ENCODE data around the gene MPDZ.

Gene MPDZ

DNA sequence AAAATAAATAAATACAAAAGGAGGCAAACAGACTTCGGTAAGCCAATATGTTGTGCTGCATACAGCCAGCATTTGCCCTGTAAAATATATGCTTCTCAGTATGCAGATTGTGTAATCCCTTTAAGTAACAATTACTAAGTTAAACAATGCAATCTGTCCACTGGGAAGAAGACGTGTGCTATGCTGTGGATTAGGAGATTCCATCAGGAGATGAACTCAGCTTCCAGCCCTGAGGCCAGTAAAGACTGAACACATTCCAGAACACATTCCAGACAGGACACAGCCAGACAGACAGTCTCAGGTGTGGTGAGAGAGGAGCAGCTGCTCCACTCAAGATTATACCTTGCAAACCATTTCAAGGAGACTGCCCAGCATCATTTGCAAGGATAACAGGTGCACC lies 97.8 kb downstream of the MPDZ start:
- DNase-seq: no peak

GRCh38 chr9:13179257-13179656 lies 100.2 kb downstream of the MPDZ start:
- DNase-seq: no peak

DNA sequence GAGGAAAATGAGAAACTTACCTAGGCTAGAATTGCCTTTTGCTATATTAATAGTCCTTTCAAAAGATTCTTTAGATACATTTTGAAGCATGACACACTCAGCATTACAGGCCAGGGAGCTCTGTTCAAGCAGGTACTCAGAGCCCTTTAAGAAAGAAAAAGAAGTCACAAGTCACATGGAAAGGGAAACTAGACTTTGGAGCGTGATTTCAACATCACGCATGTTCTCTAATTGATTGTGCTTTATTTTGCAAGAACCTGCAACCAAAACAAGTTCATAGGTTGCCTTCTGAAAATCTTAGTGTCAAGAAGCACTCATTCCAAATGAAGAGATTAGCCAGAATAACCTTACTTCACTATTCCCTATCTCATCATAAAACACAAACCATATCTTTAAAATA lies 103.8 kb downstream of the MPDZ start:
- DNase-seq: no peak

- no peak for DNase-seq
These were observed 104.4 kb downstream of the MPDZ start for GRCh38 chr9:13174906-13175639.

DNA sequence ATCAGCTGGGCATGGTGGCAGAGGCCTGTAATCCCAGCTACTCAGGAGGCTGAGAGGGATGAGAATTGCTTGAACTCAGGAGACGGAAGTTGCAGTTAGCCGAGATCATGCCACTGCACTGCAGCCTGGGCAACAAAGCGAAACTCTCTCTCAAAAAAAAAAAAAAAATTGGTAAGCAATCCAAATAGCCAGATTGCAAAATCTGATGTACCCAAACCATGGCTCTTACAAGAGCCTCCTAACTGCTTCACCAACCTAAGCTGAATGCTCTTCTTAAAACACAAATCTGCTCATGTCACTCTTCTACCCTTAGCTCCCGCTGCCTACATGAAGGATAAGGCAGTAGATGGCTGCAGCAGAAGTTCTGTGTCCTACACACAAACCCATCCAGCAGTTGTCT lies 105.9 kb downstream of the MPDZ start:
- no peak for DNase-seq

GRCh38 chr9:13171261-13171660 lies 108.2 kb downstream of the MPDZ start:
- no peak for DNase-seq

DNA sequence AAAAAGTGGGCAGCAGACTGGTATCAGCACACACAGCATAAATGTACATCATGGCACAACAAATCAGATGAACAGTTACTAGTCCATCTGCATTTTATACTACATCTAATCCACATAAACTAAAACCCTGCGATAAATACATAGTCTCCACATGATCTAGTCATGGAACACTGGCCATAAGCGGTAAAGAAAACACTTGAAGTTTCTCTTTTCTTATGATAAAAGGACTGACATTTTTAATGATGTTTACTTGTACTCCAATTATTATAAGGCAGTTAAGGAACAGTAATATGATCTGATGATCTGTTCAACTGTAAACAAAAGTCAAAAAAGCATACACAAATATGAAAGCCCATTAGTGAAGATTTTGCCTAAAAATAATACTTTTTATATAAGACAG lies 112.5 kb downstream of the MPDZ start:
- no peak for DNase-seq

GRCh38 chr9:13165956-13166355 lies 113.5 kb downstream of the MPDZ start:
- no peak for DNase-seq

DNA sequence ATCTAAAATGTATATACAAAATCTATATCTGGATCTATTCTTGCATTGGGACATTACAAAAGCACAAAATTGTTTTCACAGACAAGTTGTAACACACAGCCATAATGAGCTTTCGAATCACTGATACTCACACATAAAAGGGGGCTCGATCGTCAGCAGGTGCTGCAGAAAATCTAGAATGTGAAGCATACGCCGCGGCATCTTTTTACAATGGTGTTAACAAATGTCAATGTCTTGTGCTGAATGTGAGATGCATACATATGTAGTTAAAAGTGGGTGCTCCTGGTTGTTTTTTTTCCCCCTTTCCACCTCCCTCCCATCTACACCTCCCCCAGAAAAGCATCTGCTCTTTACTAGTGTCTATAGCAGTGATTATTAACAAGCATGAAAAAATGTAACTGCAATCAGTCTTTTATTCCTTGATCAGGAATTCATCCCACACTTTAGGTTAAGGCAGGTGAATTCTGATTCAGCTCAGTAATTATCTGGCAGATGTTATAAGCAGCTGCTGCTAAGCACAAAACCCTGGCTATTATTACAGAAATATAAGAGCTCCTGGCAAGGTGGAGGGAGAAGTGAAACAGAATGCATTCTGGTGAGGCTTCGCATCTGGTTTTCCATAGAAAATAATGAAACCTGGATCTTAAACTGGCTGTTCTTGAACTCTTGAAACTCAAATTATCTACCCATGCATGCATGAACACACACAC lies 114.1 kb downstream of the MPDZ start:
- no peak for DNase-seq

GRCh38 chr9:13163946-13164345 lies 115.5 kb downstream of the MPDZ start:
- no peak for DNase-seq

DNA sequence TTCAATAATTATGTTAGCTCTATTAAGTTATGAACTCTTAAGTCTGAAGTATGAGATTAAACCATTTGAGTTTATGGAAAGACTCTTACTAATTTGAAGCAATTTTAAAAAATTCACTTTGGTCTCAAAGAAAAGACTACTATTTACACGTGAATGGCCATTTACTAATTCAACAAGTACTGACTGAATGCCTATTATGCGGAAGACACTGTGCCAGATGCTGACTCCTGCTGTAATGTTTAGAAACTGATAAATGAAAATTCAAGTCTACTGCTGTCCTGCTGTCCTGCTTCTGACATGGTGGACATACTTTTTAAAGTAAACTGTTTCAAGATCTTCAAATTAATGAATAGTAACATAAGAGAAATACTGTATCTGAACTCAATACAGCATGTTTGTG lies 116.2 kb downstream of the MPDZ start:
- DNase-seq: no peak

GRCh38 chr9:13160051-13160450 lies 119.4 kb downstream of the MPDZ start:
- no peak for DNase-seq

GRCh38 chr9:13158986-13159385 lies 120.5 kb downstream of the MPDZ start:
- DNase-seq: no peak

DNA sequence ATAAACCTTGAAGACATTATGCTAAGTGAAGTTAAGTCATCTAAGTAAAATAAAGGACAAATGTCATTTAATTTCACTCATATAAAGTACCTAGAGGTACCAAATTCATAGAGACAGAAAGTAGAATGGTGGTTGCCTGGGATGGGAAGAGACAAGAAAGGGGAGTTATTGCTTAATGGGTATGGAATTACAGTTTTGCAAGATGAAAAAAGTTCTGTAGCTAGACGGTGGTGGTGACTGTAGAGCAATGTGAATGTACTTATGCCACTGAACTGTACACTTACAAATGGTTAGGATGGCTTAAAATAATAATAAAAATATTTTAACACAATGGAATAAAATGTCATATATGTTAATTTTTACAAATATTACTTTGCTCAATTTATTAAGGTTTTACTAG lies 128.0 kb downstream of the MPDZ start:
- DNase-seq: no peak

- DNase-seq: no peak
These were observed 130.0 kb downstream of the MPDZ start for GRCh38 chr9:13149454-13149853.

DNA sequence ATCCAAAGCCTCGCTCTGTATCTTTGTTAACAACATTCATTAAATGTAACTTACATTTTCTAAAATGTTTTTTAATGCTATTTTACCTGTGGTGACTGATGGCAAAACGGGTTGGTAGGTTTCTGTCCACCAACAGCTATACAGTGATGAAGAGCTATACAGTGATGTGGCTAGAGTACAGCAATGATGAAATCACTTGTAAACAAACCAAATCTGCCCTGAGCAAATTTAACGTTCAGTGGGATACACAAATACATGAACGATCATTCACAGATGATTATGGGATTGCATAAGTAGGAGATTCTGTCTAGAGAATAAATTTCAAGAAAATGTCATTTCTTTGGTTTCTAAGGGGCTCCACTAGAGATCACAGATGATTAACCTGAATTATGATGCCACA lies 132.7 kb downstream of the MPDZ start:
- DNase-seq: no peak

- DNase-seq: no peak
These were observed 134.2 kb downstream of the MPDZ start for GRCh38 chr9:13145340-13145739.

- DNase-seq: no peak
These were observed 135.2 kb downstream of the MPDZ start for GRCh38 chr9:13144166-13144775.

DNA sequence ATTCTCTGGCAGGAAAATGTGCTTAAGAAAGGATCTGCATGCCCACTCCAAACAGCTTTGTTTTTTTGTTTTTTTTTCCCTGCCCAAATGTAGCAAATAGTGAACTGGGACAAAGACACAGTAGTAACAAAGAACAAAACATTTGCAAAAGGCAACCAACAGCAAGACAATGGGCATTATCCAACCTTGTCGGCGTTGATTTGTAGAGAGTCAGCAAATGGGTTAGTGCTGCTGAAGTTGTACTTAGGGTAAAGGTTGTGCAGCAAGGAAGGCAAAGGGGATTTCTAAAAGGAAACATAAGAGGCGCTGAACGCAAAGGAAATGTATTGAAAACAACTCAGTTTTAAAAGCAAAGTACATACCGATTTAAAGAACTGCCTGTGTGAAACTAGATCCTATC lies 136.2 kb downstream of the MPDZ start:
- no peak for DNase-seq

DNA sequence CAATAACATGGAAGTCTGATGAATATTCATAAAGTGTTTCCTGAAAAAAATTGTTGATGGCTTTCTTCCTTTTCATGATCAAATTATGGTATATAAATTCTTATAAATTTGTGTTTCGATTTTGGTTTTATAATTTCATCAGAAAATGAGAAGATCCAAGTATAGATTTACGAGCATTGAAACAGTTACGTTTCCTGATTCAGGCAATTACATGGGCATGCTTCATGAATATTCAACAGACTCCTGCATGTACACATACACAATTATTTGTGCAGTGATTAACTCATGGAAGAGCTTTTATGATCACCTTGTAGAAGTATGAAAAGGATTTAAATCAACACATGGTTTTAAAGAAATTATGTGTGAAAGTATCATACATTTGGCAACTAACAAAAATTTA lies 136.7 kb downstream of the MPDZ start:
- DNase-seq: no peak

GRCh38 chr9:13141629-13142028 lies 137.9 kb downstream of the MPDZ start:
- DNase-seq: no peak

DNA sequence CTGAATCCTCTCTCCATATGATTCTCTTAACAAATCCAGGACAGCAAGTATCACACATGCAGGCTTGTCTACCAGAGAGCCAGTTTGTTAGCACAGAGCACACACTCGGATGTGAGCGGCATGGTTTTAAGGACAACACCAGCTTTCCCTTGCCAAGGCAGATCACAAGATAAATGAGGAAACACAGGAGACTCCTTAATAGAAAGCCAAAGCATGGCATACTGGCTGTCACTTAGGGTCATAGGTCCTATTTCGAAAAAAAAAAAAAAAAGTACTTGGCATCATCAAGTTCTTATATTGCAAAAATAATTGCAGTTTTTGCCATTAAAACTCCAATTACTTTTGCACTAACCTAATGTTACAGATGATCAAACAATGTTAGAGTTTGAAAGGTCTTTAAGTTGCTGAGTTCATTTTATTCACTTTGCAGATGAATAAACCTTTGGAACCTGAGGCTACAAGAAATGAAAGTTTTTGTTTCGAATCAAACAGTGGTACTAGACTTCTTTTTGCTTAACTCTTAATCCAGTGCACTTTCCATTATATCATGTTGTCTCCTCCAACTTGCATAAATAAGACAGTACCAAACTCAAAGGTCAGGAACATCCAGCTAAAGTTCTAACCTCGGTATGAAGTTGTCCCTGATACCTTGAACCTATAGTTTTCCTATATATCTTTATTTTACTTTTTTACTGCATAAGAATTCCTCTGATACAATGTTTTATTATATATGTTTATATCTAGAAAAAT lies 138.5 kb downstream of the MPDZ start:
- DNase-seq: no peak

GRCh38 chr9:13139641-13140171 lies 139.8 kb downstream of the MPDZ start:
- peak in 1 of 2 experiments; percentile 31 for DNase-seq
